H1 (cell line): Measurements from ENCODE around the gene WDFY4. TPM values are rescaled to one million over a fixed set of nuclear protein-coding genes. Genes with fewer than 3 reads are reported as not detected.

Experiments
- CTCF ChIA-PET: fragments of 300-600 bp; sonication (Branson Sonifier 250); formaldehyde crosslinking; loops from one replicate; lab custom pipeline; 2021; ENCODE audit not compliant: partially characterized antibody; lab: Charles Lee
- POLR2A ChIA-PET: fragments of 300-600 bp; sonication (Branson Sonifier 250); formaldehyde crosslinking; loops from one replicate; lab custom pipeline; 2021; ENCODE audit warnings: inconsistent platforms; ENCODE audit not compliant: partially characterized antibody; lab: Charles Lee
- DNase-seq, 2 experiments: peaks; one replicate each; pipeline versions ENCODE4 v3.0.0 to v3.0.0-alpha.2; 2010 to 2022; ENCODE audit warnings: low spot score in 2 of 2, low read depth in 1 of 2, mixed read lengths in 1 of 2
- FAIRE-seq: peaks from 2 replicates; lab custom pipeline; 2011; peaks lifted over from hg19 to GRCh38; lab: Jason Lieb, UNC
- H2AFZ ChIP-seq: 2 replicates; pipeline ENCODE4 v1.8.1; 2012; ENCODE audit warnings: low read length, inconsistent platforms
- H2AK5ac ChIP-seq: 2 replicates; pipeline ENCODE4 v1.6.1; 2013; ENCODE audit warnings: low read depth, low read length
- H2BK120ac ChIP-seq: replicated peaks from 2 replicates; pipeline ENCODE3; 2013; ENCODE audit warnings: low read depth, low read length, inconsistent platforms
- H2BK12ac ChIP-seq: 2 replicates; pipeline ENCODE4 v1.6.1; 2013; ENCODE audit warnings: low read depth, low read length
- H2BK15ac ChIP-seq: 2 replicates; pipeline ENCODE4 v1.6.1; 2013; ENCODE audit warnings: low read length
- H2BK20ac ChIP-seq: 2 replicates; pipeline ENCODE4 v1.6.1; 2013; ENCODE audit warnings: low read length
- H2BK5ac ChIP-seq: 2 replicates; pipeline ENCODE4 v1.6.1; 2013; ENCODE audit warnings: low read depth, low read length
- H3K14ac ChIP-seq: 2 replicates; pipeline ENCODE4 v1.6.1; 2013; ENCODE audit warnings: inconsistent platforms; ENCODE audit not compliant: insufficient read length
- H3K18ac ChIP-seq: 2 replicates; pipeline ENCODE4 v1.6.1; 2013; ENCODE audit warnings: low read length; ENCODE audit errors: extremely low read depth
- H3K23ac ChIP-seq: 2 replicates; pipeline ENCODE4 v1.6.1; 2013; ENCODE audit warnings: inconsistent platforms; ENCODE audit not compliant: insufficient read length
- H3K23me2 ChIP-seq: 2 replicates; pipeline ENCODE4 v1.6.1; 2013; ENCODE audit warnings: low read depth, low read length
- H3K27ac ChIP-seq: 2 replicates; pipeline ENCODE4 v1.6.1; 2011; ENCODE audit warnings: low read depth, low read length, inconsistent platforms
- H3K27me3 ChIP-seq, 4 experiments: replicated peaks in 1 of 4; 1 replicate in 1 of 4; 2 replicates in 3 of 4; pipeline versions ENCODE4 v1.6.1 to v1.8.1; 2011 to 2013; ENCODE audit warnings: low read length in 3 of 4, mild to moderate bottlenecking in 3 of 4, inconsistent platforms in 2 of 4, mixed read lengths in 2 of 4, moderate library complexity in 1 of 4; ENCODE audit not compliant: control insufficient read depth in 3 of 4, insufficient read depth in 3 of 4; ENCODE audit errors: extremely low read depth in 1 of 4
- H3K36me3 ChIP-seq, 4 experiments: 2 replicates each; pipeline versions ENCODE4 v1.6.1 to v1.8.1; 2011 to 2013; ENCODE audit warnings: mild to moderate bottlenecking in 4 of 4, low read length in 3 of 4, moderate library complexity in 2 of 4, control low read depth in 1 of 4, inconsistent platforms in 1 of 4; ENCODE audit not compliant: insufficient read depth in 4 of 4, control insufficient read depth in 2 of 4
- H3K4ac ChIP-seq: replicated peaks from 2 replicates; pipeline ENCODE3; 2013; ENCODE audit warnings: low read length, low read depth, mixed read lengths, inconsistent platforms; ENCODE audit not compliant: insufficient read length
- H3K4me1 ChIP-seq, 4 experiments: replicated peaks in 1 of 4; 1 replicate in 1 of 4; 2 replicates in 3 of 4; pipeline versions ENCODE4 v1.6.1 to v1.8.1; 2011 to 2013; ENCODE audit warnings: low read length in 3 of 4, inconsistent platforms in 2 of 4, mixed read lengths in 1 of 4; ENCODE audit not compliant: insufficient read depth in 4 of 4, control insufficient read depth in 3 of 4
- H3K4me2 ChIP-seq, 2 experiments: 2 replicates each; pipeline versions ENCODE4 v1.6.1 to v1.8.1; 2011 to 2013; ENCODE audit warnings: low read depth in 2 of 2, low read length in 2 of 2, control low read depth in 1 of 2, inconsistent platforms in 1 of 2, mild to moderate bottlenecking in 1 of 2; ENCODE audit not compliant: insufficient read depth in 1 of 2
- H3K4me3 ChIP-seq, 4 experiments: fragments of 200-600, 300-600 bp in 1 of 4; sonication (generic), shearing (Covaris generic), sonication (Bioruptor Twin) in 1 of 4; 2 replicates each; pipeline versions ENCODE4 v1.5.1 to v1.8.1; 2011 to 2016; ENCODE audit warnings: low read length in 4 of 4, low read depth in 3 of 4, control low read depth in 2 of 4, inconsistent platforms in 2 of 4, mild to moderate bottlenecking in 2 of 4, mixed read lengths in 1 of 4, moderate library complexity in 1 of 4; ENCODE audit not compliant: insufficient read depth in 2 of 4; ENCODE audit errors: extremely low read depth in 1 of 4
- H3K56ac ChIP-seq: replicated peaks from 2 replicates; pipeline ENCODE3; 2013; ENCODE audit warnings: low read depth, mild to moderate bottlenecking, mixed read lengths, low read length, inconsistent platforms; ENCODE audit not compliant: insufficient read length
- H3K79me1 ChIP-seq: 2 replicates; pipeline ENCODE4 v1.6.1; 2013; ENCODE audit warnings: low read depth, low read length, control low read depth
- H3K79me2 ChIP-seq, 2 experiments: 2 replicates each; pipeline versions ENCODE4 v1.6.1 to v1.8.1; 2012 to 2013; ENCODE audit warnings: low read length in 2 of 2, mild to moderate bottlenecking in 2 of 2, inconsistent platforms in 1 of 2; ENCODE audit not compliant: insufficient read depth in 2 of 2, control insufficient read depth in 1 of 2
- H3K9ac ChIP-seq, 4 experiments: replicated peaks in 1 of 4; 1 replicate in 1 of 4; 2 replicates in 3 of 4; pipeline versions ENCODE4 v1.6.1 to v1.8.1; 2011 to 2013; ENCODE audit warnings: low read depth in 3 of 4, low read length in 3 of 4, control low read depth in 2 of 4, mild to moderate bottlenecking in 2 of 4, moderate library complexity in 2 of 4, inconsistent platforms in 1 of 4; ENCODE audit errors: extremely low read depth in 1 of 4
- H3K9me3 ChIP-seq, 2 experiments: 2 replicates each; pipeline versions ENCODE4 v1.6.1 to v1.8.1; 2012 to 2013; ENCODE audit warnings: mild to moderate bottlenecking in 2 of 2, moderate library complexity in 2 of 2, control low read depth in 1 of 2, inconsistent platforms in 1 of 2, low read depth in 1 of 2, low read length in 1 of 2, mixed read lengths in 1 of 2; ENCODE audit not compliant: insufficient read depth in 2 of 2
- H4K20me1 ChIP-seq, 2 experiments: replicated peaks in 1 of 2; 2 replicates each; pipeline versions ENCODE3 to v1.8.1; 2011 to 2013; ENCODE audit warnings: inconsistent platforms in 2 of 2, low read length in 2 of 2, mild to moderate bottlenecking in 1 of 2; ENCODE audit not compliant: insufficient read depth in 2 of 2, control insufficient read depth in 1 of 2
- H4K5ac ChIP-seq: 2 replicates; pipeline ENCODE4 v1.6.1; 2013; ENCODE audit warnings: low read length, low read depth, mixed read lengths, inconsistent platforms; ENCODE audit not compliant: insufficient read length
- H4K8ac ChIP-seq: 2 replicates; pipeline ENCODE4 v1.8.0; 2013; ENCODE audit warnings: mild to moderate bottlenecking, moderate library complexity, low read length, inconsistent platforms; ENCODE audit not compliant: insufficient read depth; ENCODE audit errors: extremely low read depth
- H4K91ac ChIP-seq: replicated peaks from 2 replicates; pipeline ENCODE3; 2013; ENCODE audit warnings: low read length, mixed read lengths, inconsistent platforms; ENCODE audit not compliant: insufficient read length
- BACH1 ChIP-seq: IDR thresholded peaks from 2 replicates; pipeline ENCODE4 v1.6.1; 2012; ENCODE audit warnings: low read length, improper control_type of control experiment
- GABPA ChIP-seq: IDR thresholded peaks from 2 replicates; pipeline ENCODE4 v1.6.1; 2011; ENCODE audit warnings: mild to moderate bottlenecking, low read length, moderate library complexity, borderline replicate concordance; ENCODE audit not compliant: insufficient read depth
- POLR2AphosphoS5 ChIP-seq: IDR thresholded peaks from 2 replicates; pipeline ENCODE4 v1.6.1; 2011; ENCODE audit warnings: low read depth, low read length
- POU5F1 ChIP-seq: IDR thresholded peaks from 2 replicates; pipeline ENCODE4 v1.6.1; 2011; ENCODE audit warnings: low read depth, mild to moderate bottlenecking, low read length, moderate library complexity
- WGBS, 2 experiments: shearing (Covaris generic) in 1 of 2; methylation state at CpG; one replicate each; pipeline versions ENCODE4 v1.1.6 to v1.1.7; 2013 to 2015; ENCODE audit warnings: low lambda C conversion rate in 2 of 2, mixed read lengths in 2 of 2, inconsistent platforms in 1 of 2, low coverage in 1 of 2, missing lambda C conversion rate in 1 of 2; ENCODE audit not compliant: insufficient replicate concordance in 2 of 2, insufficient coverage in 1 of 2, insufficient read length in 1 of 2; ENCODE audit errors: extremely low coverage in 1 of 2, missing lambda C conversion rate in 1 of 2; 5-methylcytosine and 5-hydroxymethylcytosine counted together
- polyA plus RNA-seq, 7 experiments: library from polyadenylated mRNA; depleted of rRNA in 3 of 7; stranded (reverse) in 5 of 7; unstranded in 2 of 7; fragments of >200 nt in 5 of 7; fragments of 200-250 nt in 2 of 7; gene quantifications; 1 replicate in 5 of 7; 2 replicates in 1 of 7; 4 replicates in 1 of 7; pipeline versions ENCODE4 v1.2.1 to v1.2.3, GENCODE V29; 2011 to 2013; ENCODE audit warnings: missing spikeins in 2 of 7, mixed read lengths in 2 of 7
- total RNA-seq: library from RNA; stranded (reverse); fragmentation: NEBNext Ultra II Directional; extraction: Animal tissue kit (Norgen Biotek cat#: 25700); gene quantifications from 2 replicates; pipeline ENCODE4 v1.2.1, GENCODE V29; 2021

WDFY4 gene
- total and polyA plus RNA-seq, 2 of the 8 experiments (the other 6 are each of a cell fraction or from before 2014, with no cell fraction given): not detected

DNA sequence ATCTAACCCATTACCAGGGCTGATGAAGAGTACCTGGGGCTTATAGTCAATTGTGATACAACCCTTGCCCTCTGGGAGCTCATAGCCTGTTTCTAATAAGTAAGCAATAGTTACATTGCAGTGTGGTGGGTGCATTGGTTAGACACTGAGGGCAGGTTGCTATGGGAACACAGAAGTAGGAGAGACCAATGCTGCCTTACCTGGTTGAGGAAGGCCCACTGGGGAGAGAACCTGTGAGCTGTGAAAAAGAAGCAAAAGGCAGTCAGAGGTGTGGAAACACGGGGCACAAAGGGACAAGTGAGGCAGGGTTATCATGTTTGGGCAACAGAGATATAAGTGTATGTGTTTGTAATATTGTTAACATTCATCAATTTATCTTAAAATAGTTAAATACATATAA is 51.9 kb downstream of the WDFY4 start:
- H2BK15ac ChIP-seq: no peak overlapping the region
- no peaks in the 10 kb centered on the region for H3K79me1 ChIP-seq
- no peaks in the 10 kb centered on the region for H3K9me3 ChIP-seq
- DNase-seq (no peak), FAIRE-seq (no peak)
- H2AFZ ChIP-seq: no peak overlapping the region
- no peak overlapping the region for H2BK5ac ChIP-seq
- no peaks in the 10 kb centered on the region for H3K27me3 ChIP-seq
- no peak overlapping the region for H3K4me3 ChIP-seq
- no peak overlapping the region for H3K18ac ChIP-seq
- no peaks in the 10 kb centered on the region for H4K20me1 ChIP-seq
- no peaks in the 10 kb centered on the region for H3K36me3 ChIP-seq
- POLR2A ChIA-PET: no interaction called here
- no peak overlapping the region for H2BK20ac ChIP-seq
- CTCF ChIA-PET: interaction anchor here (1.0 kb wide), 1 partner anchor 9 kb away, joined by 7 read pairs; no protein-coding TSS in a partner anchor
- H3K23me2 ChIP-seq: no peaks in the 10 kb centered on the region
- H3K79me2 ChIP-seq: no peaks in the 10 kb centered on the region
- no peak overlapping the region for H3K14ac ChIP-seq
- no peak overlapping the region for H3K56ac ChIP-seq
- peaks cover 0 to 7% (median 3%) of the 10 kb centered on the region in 4 experiments; a peak in 4 of 7 replicates for H3K4me1 ChIP-seq
- WGBS, 2 experiments: 67% methylated on average over 1 of the region's 1 CpG; no CpG with 5 or more reads in 1 of the 2 experiments
- no peak overlapping the region for H4K91ac ChIP-seq
- H3K9ac ChIP-seq: no peak overlapping the region
- no peak overlapping the region for H2BK120ac ChIP-seq
- H3K4me2 ChIP-seq: no peak overlapping the region
- H2AK5ac ChIP-seq: no peak overlapping the region
- no peak overlapping the region for H2BK12ac ChIP-seq
- H3K27ac ChIP-seq: no peak overlapping the region
- no peak overlapping the region for H3K4ac ChIP-seq
- no peak overlapping the region for H4K8ac ChIP-seq
- no peak overlapping the region for H3K23ac ChIP-seq
- no peak overlapping the region for H4K5ac ChIP-seq
- TF ChIP-seq POU5F1 (no peak), GABPA (no peak), BACH1 (no peak), POLR2AphosphoS5 (no peak)
